ENCODE data around the gene SP3. TPM values are rescaled to one million over a fixed set of nuclear protein-coding genes. Genes with fewer than 3 reads are reported as not detected.

The SP3 gene
- total and polyA plus RNA-seq, 2 experiments from 2014 or later, result 24.1 to 110 TPM

- Mint-ChIP-seq H3K27me3 (ENCODE audit: insufficient read depth, low read depth, poor library complexity) (peaks cover 8% of the 10 kb centered on the region), H3K4me3 (peak overlapping the region; percentile 16; the same call in 1 of the 3 replicates), H3K4me1 (peaks cover 32% of the 10 kb centered on the region), H3K36me3 (ENCODE audit: low read depth) (peaks cover 30% of the 10 kb centered on the region), H3K27ac (no peak overlapping the region), H3K9me3 (peaks cover 4% of the 10 kb centered on the region; the same call in 2 of the 3 replicates)
- no peak overlapping the region for H3K27ac ChIP-seq (ENCODE audit: low read depth)
- ATAC-seq, result no peak
- DNase-seq (ENCODE audit: low spot score), result no peak
- H3K27me3 ChIP-seq (ENCODE audit: insufficient read depth), result no peaks in the 10 kb centered on the region
- 0 out of 2 replicates have a peak overlapping the region, but pooled peaks have one; percentile 39 for H3K4me2 ChIP-seq
- H3K79me2 ChIP-seq (replicated peaks; ENCODE audit: insufficient read depth), result peaks cover 73% of the 10 kb centered on the region
- peaks cover 13% of the 10 kb centered on the region for H3K4me1 ChIP-seq (ENCODE audit: insufficient read depth)
- peaks cover 43% of the 10 kb centered on the region for H4K20me1 ChIP-seq (replicated peaks; ENCODE audit: insufficient read depth)
- H3F3A ChIP-seq (replicated peaks; ENCODE audit: low read depth), result no peaks in the 10 kb centered on the region; the same call in 1 of the 2 replicates
- 0 out of 2 replicates have a peak, but pooled peaks cover 5% of the 10 kb centered on the region for H3K36me3 ChIP-seq (ENCODE audit: insufficient read depth)
- H2AFZ ChIP-seq, result no peak overlapping the region
- H3K4me3 ChIP-seq, result peak overlapping the region; percentile 72
- TF ChIP-seq, protein P1, sequence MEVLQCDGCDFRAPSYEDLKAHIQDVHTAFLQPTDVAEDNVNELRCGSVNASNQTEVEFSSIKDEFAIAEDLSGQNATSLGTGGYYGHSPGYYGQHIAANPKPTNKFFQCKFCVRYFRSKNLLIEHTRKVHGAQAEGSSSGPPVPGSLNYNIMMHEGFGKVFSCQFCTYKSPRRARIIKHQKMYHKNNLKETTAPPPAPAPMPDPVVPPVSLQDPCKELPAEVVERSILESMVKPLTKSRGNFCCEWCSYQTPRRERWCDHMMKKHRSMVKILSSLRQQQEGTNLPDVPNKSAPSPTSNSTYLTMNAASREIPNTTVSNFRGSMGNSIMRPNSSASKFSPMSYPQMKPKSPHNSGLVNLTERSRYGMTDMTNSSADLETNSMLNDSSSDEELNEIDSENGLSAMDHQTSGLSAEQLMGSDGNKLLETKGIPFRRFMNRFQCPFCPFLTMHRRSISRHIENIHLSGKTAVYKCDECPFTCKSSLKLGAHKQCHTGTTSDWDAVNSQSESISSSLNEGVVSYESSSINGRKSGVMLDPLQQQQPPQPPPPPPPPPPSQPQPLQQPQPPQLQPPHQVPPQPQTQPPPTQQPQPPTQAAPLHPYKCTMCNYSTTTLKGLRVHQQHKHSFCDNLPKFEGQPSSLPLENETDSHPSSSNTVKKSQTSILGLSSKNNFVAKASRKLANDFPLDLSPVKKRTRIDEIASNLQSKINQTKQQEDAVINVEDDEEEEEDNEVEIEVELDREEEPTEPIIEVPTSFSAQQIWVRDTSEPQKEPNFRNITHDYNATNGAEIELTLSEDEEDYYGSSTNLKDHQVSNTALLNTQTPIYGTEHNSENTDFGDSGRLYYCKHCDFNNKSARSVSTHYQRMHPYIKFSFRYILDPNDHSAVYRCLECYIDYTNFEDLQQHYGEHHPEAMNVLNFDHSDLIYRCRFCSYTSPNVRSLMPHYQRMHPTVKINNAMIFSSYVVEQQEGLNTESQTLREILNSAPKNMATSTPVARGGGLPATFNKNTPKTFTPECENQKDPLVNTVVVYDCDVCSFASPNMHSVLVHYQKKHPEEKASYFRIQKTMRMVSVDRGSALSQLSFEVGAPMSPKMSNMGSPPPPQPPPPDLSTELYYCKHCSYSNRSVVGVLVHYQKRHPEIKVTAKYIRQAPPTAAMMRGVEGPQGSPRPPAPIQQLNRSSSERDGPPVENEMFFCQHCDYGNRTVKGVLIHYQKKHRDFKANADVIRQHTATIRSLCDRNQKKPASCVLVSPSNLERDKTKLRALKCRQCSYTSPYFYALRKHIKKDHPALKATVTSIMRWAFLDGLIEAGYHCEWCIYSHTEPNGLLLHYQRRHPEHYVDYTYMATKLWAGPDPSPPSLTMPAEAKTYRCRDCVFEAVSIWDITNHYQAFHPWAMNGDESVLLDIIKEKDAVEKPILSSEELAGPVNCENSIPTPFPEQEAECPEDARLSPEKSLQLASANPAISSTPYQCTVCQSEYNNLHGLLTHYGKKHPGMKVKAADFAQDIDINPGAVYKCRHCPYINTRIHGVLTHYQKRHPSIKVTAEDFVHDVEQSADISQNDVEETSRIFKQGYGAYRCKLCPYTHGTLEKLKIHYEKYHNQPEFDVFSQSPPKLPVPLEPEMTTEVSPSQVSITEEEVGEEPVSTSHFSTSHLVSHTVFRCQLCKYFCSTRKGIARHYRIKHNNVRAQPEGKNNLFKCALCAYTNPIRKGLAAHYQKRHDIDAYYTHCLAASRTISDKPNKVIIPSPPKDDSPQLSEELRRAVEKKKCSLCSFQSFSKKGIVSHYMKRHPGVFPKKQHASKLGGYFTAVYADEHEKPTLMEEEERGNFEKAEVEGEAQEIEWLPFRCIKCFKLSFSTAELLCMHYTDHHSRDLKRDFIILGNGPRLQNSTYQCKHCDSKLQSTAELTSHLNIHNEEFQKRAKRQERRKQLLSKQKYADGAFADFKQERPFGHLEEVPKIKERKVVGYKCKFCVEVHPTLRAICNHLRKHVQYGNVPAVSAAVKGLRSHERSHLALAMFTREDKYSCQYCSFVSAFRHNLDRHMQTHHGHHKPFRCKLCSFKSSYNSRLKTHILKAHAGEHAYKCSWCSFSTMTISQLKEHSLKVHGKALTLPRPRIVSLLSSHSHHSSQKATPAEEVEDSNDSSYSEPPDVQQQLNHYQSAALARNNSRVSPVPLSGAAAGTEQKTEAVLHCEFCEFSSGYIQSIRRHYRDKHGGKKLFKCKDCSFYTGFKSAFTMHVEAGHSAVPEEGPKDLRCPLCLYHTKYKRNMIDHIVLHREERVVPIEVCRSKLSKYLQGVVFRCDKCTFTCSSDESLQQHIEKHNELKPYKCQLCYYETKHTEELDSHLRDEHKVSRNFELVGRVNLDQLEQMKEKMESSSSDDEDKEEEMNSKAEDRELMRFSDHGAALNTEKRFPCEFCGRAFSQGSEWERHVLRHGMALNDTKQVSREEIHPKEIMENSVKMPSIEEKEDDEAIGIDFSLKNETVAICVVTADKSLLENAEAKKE (CRISPR knock-in tag; IDR thresholded peaks at IDR 0.05), result no peak
- TF ChIP-seq NANOG (IDR thresholded peaks at IDR 0.05; ENCODE audit: borderline replicate concordance), result no peak
- no peak for TF ChIP-seq CREB1 (CRISPR knock-in tag; IDR thresholded peaks at IDR 0.05; ENCODE audit: low read depth)
- TF ChIP-seq STAT1 (IDR thresholded peaks at IDR 0.05; ENCODE audit: unreplicated experiment), result no peak
- TF ChIP-seq ZNF114 (CRISPR knock-in tag; IDR thresholded peaks at IDR 0.05), result no peak
- TF ChIP-seq, protein P2, sequence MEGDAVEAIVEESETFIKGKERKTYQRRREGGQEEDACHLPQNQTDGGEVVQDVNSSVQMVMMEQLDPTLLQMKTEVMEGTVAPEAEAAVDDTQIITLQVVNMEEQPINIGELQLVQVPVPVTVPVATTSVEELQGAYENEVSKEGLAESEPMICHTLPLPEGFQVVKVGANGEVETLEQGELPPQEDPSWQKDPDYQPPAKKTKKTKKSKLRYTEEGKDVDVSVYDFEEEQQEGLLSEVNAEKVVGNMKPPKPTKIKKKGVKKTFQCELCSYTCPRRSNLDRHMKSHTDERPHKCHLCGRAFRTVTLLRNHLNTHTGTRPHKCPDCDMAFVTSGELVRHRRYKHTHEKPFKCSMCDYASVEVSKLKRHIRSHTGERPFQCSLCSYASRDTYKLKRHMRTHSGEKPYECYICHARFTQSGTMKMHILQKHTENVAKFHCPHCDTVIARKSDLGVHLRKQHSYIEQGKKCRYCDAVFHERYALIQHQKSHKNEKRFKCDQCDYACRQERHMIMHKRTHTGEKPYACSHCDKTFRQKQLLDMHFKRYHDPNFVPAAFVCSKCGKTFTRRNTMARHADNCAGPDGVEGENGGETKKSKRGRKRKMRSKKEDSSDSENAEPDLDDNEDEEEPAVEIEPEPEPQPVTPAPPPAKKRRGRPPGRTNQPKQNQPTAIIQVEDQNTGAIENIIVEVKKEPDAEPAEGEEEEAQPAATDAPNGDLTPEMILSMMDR (conservative IDR thresholded peaks at IDR 0.05; ENCODE audit: low read depth in 2 of 2), result no peak
- TF ChIP-seq JUNB (IDR thresholded peaks at IDR 0.05; ENCODE audit: unreplicated experiment), result no peak
- TF ChIP-seq, protein P3, sequence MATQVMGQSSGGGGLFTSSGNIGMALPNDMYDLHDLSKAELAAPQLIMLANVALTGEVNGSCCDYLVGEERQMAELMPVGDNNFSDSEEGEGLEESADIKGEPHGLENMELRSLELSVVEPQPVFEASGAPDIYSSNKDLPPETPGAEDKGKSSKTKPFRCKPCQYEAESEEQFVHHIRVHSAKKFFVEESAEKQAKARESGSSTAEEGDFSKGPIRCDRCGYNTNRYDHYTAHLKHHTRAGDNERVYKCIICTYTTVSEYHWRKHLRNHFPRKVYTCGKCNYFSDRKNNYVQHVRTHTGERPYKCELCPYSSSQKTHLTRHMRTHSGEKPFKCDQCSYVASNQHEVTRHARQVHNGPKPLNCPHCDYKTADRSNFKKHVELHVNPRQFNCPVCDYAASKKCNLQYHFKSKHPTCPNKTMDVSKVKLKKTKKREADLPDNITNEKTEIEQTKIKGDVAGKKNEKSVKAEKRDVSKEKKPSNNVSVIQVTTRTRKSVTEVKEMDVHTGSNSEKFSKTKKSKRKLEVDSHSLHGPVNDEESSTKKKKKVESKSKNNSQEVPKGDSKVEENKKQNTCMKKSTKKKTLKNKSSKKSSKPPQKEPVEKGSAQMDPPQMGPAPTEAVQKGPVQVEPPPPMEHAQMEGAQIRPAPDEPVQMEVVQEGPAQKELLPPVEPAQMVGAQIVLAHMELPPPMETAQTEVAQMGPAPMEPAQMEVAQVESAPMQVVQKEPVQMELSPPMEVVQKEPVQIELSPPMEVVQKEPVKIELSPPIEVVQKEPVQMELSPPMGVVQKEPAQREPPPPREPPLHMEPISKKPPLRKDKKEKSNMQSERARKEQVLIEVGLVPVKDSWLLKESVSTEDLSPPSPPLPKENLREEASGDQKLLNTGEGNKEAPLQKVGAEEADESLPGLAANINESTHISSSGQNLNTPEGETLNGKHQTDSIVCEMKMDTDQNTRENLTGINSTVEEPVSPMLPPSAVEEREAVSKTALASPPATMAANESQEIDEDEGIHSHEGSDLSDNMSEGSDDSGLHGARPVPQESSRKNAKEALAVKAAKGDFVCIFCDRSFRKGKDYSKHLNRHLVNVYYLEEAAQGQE (IDR thresholded peaks at IDR 0.05; ENCODE audit: unreplicated experiment), result no peak
- no peak for TF ChIP-seq POLR2AphosphoS5 (IDR thresholded peaks at IDR 0.05; ENCODE audit: low read depth)
- no peak for TF ChIP-seq ETS1 (IDR thresholded peaks at IDR 0.05)
- no peak for TF ChIP-seq EZH2 (IDR thresholded peaks at IDR 0.05; ENCODE audit: low read depth, unreplicated experiment)
- H3K9me2 ChIP-seq (ENCODE audit: insufficient read depth), result no peaks in the 10 kb centered on the region
Observed at GRCh38 chr2:173961346-173961705, 3.8 kb downstream of the SP3 start.

All from GM23338 (cell line).